ENCODE data around the gene TMSB4Y.

The TMSB4Y gene

GRCh38 chrY:13754661-13755060 lies 51.0 kb downstream of the TMSB4Y start:
- 88% methylated on average over 1 of the region's 1 CpG for WGBS
- Histone ChIP-seq H3K9me3 (ENCODE audit: insufficient read depth, low read depth, low read length) (no peaks in the 10 kb centered on the region), H3K27me3 (ENCODE audit: insufficient read depth, low read length) (no peaks in the 10 kb centered on the region), H3K9ac (ENCODE audit: low read depth, low read length) (no peak overlapping the region), H3K4me3 (ENCODE audit: low read length) (no peak overlapping the region), H3K27ac (ENCODE audit: low read depth, low read length) (no peak overlapping the region), H3K36me3 (ENCODE audit: insufficient read depth, low read length) (peaks cover 25% of the 10 kb centered on the region), H3K4me1 (ENCODE audit: insufficient read depth, low read length) (peaks cover 5% of the 10 kb centered on the region; the same call in 1 of the 2 replicates)

Measured in HUES64 (cell line).